Activated CD4-positive, alpha-beta T cell treated with anti-CD3 and anti-CD28 coated beads, Interleukin-2, amount 50 U/mL, for 4 hours (primary cell): Measurements from ENCODE around the gene GHITM.
"Not testable (repeated sequence)": the region's sequence is repeated elsewhere in the genome, so short reads cannot be mapped to it uniquely, and the experiment has no call there.

ENCODE experiments used
- DNase-seq, 2 experiments: peaks; one replicate each; pipeline ENCODE4 v3.0.0-alpha.2; 2020

The GHITM gene

DNA sequence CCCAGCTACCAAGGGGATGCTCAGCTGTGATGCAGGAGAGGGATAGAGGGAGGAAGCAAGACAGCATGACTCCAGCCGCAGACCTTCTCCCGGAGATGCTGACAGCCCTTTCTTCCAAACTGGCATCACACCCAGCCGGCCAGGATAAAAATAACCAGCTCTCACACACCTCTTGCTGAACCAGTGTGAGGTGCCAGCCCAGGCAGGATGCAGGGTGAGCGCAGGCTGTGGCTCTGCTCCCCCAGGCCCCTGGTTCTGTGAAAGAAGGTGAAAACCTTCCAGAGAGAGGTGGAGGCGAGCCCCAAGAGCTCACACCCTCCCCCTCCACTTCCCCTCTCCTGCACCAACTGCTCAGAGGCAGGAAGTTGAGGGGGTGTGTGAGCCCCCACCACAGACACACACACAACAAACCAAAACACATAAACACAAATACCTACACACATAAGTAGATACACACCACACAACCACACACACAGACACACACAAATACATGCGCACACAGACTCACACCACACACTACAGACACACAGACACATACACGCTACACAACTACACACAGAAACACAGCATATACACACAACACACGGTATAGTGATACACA, 38.3 kb downstream of the GHITM start:
- DNase-seq = no peak

DNA sequence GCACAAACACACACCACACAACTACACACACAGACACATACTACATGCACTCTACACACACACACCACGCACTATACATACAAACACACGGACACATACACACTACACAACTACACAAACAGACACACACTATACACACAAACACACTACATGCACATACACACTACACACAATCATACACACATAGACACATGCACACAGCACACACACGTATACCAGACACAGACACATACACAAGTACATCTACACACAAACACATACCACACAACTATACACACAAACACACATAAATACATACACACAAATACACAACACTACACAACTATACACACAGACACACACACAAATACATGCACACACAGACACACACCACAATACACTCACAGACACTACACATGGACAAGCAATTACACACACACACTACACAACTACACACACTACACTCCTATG, 38.9 kb downstream of the GHITM start:
- DNase-seq = no peak

DNA sequence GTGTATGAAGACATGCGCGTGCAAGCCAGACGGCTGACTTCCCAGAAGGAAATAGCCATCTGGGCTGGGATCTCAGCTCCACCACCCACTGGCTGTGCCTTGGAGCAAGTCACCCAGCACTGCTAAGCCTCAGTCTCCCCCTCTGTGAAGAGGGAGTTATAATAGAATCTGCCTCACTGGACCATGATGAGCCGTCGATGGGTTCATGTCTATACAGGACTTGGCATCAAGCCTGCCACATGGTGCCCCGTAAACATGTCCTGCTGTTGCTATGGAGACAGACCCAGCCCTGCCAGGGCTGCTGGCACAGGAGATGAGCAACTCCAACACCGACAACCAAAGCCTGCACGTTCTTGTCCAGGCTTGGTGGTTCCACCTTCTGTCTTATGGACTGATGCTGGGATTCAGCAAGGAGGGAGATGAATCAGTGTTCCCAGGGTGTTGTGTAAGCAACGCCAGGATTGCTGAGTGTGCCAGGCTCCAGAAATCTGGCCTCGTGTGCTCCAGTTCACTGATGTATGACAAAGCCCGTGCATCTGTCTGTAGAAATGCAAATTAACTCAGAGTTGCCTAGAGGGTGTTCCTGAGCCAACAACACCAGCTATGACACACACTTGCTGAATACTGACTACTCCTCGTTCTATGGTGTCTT, 39.9 kb downstream of the GHITM start:
- DNase-seq = no peak

DNA sequence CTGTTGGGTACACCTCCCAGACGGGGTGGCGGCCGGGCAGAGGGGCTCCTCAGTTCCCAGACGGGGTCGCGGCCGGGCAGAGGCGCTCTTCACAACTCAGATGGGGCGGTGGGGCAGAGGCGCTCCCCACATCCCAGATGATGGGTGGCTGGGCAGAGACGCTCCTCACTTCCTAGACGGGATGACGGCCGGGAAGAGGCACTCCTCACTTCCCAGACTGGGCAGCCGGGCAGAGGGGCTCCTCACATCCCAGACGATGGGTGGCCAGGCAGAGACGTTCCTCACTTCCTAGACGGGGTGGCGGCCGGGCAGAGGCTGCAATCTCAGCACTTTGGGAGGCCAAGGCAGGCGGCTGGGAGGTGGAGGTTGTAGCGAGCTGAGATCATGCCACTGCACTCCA, 41.1 kb downstream of the GHITM start:
- not testable (repeated sequence) for DNase-seq

DNA sequence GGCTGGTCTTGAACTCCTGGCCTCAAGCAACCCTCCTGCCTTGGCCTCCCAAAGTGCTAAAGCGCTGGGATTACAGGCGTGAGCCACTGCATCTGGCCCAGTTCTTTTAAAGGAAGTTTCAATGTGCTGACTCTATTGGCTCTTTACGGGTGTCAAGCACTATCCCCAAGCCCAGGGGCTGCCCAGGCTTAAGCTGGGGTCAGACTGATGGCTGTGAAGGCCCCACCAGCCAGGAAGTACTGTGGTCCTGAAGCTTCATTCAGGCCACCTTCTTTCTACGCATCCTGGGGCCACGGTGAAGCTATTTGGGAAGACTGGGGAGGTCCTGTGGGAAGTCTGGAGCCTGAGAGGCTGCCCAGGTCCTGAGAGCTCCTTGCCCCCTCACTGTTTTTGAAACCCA, 42.3 kb downstream of the GHITM start:
- no peak for DNase-seq

DNA sequence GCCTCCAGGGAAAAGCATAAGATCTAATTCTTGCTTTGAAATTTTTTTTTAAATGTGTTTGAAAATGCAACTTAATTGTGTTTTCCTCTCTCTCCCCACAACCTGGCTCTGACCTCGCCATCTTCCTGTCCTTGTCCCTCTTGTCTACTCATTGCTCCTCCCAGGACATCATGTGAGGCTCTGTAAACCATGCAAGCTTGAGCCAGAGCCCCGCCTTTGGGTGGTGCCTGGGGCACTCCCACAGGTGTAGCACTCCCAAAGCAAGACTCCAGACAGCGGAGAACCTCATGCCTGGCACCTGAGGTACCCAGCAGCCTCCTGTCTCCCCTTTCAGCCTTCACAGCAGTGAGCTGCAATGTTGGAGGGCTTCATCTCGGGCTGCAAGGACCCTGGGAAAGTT, 45.2 kb downstream of the GHITM start:
- no peak for DNase-seq

DNA sequence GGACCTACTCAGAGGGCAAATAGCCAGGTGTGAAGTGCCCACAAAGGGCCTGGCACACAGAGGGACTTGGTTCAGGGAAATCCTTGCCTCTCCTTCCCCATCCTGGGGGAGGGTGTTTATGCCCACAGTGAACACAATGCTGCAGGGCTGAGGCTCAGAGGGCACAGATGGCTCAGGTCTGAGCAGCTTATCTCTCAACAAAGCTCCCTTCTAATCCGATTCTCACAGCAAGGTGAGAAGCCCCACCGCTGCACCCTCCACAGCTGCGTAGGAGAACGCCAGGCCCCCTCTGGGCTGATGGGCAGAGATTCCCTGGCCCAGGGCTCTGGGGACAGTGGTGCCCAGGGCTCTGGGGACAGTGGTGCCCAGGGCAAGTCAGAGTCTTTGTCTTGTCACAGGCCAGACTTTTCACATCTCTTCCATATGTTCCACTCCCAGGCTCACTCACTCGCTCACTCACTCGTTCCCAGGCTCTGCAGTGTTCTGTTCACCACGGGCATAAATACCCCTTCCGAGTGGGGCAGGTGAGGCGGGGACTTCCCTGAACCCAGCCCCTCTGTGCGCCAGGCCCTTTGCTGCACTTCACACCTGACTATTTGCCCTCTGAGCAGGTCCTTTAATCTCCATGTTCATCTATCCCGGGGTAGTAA, 46.3 kb downstream of the GHITM start:
- DNase-seq = no peak

DNA sequence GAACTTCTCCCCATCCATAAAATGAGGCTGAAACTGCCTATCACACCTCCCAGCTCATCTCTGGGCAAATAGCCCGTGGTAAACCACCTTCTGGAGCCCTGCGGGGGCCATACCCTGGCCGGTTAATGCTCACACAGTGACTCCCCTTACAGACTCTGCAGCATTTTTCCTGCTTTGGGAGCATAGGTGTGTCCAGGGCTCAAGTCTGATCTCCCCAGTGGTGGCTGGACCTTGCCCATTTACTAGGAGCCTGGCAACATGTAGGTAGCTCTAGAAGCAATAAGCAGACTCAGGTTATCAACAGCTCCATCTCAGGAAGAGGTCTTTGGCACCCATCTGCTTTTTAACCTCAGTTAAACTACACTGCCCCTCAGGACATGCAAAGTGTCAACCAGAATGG, 49.5 kb downstream of the GHITM start:
- DNase-seq = no peak

DNA sequence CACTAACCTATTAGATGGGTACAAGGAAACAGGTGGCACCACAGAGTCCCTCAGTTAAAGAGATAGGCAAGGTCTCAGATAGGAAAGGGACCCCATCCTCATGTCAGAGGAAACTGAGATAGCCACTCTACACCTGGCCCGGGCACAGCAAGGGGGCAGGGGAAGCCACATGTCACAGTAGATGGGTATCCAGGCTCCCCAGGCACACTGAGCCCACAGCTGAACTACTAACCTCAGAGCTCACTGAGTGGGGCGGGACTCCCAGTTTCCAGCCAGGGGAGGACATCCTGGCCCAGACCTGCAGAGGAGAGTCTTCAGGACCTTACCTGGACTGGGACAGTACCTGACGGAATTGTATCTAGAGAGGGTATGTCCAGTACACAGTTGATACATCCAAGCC, 51.3 kb downstream of the GHITM start:
- DNase-seq = no peak

DNA sequence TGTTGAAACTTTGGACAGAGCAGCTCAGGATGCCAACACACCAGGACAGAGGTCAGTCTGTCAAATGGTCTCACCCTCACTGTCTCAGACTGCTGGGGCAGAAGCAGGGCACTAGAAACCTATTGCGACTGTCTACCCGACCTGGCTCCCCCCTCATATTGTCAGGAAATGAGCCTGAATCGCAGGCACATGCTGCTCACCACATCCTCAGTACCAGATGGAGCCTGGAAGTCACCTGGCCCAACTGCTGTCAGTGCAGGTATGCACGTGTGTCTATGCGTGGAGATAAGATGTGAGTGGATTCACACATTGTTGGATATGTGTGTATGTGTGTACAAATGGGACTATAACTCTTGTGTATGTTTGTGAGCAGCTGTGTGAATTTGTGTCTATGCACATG, 51.8 kb downstream of the GHITM start:
- no peak for DNase-seq

DNA sequence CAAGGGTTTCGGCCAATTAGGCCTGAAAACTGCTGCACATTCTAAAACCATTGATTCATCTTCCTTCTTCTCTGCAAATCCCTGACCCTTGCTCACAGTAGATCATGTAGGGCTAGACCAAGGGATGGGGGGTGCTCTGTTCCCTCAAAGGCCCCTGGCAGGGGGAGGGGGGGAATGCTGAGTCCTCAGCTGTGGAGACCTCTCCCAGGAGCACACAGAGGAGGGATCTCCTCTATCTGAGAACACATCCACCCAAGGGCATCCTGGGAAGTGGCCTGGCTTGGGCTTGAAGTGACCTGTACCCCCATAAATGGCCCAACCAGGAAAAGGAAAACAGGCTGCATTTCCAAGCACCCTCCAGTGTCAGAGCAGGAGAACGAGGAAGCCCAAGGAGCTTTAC, 54.0 kb downstream of the GHITM start:
- no peak for DNase-seq

DNA sequence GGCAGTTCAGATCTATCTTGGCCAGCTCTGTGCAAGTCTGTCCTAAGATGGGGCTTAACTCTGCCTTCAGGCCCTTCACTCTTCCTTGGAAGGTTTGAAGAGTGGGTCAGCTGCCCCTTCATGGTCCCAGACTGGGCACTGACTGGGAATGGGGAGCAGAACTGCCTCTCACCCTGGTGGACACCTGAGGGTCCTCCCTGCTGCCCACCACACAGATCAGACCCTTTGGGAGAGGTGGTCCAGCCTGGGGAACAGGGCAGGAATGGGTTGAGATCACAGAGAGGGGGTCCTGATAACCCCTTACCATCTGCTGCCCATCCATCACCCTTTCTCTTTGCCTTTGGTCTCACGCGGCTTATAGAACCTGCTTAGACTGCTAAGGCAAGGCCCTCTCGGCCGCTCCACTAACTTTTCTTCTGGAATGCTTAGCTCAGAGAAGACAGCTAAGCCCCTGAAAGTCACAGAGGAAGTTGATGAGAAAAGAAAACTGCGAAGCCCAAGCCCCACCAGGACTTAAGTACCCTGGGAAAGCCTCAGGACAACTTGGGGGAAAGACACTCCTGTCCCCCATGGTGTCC, 54.6 kb downstream of the GHITM start:
- no peak for DNase-seq

DNA sequence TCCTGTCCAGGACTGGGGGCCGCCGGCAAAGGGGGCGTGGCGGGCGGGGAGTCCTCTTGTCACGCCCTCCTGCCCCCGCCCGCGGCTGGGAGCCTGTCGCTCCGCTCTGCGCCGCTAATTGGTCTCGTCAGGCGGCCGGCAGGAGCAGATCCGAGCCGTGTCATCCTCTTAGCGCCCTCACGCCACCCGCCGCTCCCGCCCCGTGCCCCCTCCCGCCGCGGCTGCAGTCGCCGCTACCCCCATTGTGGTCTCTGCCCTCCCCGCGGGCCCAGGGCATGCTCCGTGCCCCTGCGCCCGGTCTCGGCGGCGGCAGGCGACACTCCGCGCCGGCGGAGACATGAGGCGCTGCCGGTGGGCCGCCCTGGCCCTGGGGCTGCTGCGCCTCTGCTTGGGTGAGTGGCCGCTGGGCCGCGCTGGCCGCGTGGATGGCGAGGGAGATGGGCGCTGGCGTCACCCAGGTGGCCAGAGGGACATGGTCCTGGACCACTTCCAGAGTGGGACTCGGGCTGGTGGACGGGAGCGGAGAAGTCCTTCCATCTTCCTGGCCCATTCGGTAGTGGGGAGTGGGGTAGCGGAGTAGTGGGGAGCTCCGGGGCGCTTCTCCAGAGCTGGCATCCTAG, 55.2 kb downstream of the GHITM start, which contains the start of gene CDHR1:
CDHR1 (plus strand) TSS at position 114 of the 620 bp plus-strand sequence; CDS start at position 338, 224 bp downstream.
- no peak for DNase-seq

DNA sequence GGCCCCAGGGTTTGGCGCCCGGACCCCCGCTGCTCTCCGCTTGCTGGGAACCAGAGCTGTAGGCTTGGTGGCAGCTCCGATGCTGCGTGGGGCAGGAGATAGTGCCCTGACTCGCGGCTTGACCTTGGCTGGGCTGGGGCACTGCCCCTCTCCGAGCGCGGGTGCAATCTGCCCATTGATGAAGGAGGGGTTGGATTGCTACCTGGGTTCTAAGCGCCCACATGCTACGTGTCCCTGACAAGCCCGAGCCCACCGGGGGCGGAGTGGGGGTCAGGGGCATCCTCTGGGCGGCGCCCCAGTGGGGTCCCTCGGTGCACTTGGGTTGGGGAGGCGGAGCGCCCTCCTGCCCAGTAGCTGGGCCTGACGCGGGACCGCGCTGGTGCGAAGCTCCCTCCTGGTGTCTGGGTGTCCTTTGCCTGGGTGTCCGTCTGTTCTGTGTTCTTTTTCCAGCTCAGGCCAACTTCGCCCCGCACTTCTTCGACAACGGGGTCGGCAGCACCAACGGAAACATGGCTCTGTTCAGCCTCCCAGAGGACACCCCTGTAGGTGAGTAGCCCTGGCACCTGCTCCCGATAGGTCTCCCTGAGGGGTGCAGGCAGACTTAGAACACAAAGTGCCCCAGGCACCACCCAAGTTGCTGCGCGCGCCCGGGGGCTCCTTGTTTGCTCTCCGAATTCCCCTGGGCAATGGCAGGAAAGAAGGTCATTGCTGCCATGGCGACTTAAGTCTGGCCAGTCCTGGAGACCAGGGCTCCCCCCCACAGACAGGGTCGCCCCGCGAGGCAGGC, 55.9 kb downstream of the GHITM start:
- no peak for DNase-seq

DNA sequence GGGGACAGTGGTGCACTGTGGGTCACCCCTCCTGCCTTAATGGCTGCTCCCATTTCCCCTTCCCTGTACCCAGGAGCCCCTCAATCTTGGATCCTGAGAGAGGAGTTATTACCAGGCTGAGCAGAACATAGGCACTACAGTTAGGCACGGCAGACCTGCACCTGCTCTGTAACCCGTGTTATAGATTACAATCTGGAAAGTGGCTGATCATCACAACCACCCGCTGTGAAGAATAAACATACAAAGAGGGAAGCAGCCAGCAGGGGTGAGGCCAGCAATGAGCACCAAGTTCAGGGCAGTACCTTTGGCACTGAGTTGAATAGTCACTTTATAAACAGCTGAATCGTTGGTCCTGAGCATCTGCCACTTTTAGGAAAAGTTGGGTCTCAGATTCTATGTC, 56.8 kb downstream of the GHITM start:
- DNase-seq = no peak

DNA sequence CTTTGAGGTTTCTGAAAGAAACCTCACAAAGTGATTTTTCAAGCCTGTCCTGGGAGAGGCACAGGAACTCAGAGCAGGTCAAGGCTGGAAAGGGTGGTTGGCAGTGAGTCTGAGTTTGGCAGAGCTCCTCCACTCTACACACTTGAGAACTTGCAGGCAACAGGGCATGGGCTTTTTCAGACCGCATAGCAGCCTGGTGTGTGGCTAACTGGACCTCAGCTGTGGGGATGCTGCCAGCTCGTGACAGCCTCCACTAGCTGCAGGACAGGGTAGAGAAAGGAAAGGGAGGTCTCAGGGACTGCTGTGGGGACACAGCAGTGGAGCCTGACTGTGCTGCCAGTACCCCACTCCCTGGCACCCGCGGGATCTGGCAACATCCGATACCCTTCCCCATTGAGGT, 57.6 kb downstream of the GHITM start:
- no peak for DNase-seq

DNA sequence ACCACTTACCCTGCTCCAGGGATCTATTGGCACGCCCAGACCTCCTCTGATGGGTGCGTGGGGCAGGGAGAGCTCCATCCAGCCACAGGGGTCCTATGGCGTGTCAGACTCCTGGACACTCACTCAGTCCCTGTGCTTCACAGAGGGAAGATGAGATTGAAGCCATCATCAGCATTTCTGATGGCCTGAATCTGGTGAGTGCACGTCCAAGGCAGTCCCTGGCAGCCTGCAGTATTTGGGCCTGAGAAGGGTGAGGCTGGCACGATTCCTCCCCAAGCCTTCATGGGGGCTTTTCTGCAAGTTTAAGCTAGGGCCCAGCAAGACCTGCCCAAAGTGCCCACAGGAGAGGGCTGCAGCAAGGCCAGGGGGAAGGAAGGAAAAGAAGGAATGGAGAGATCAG, 58.3 kb downstream of the GHITM start:
- no peak for DNase-seq

DNA sequence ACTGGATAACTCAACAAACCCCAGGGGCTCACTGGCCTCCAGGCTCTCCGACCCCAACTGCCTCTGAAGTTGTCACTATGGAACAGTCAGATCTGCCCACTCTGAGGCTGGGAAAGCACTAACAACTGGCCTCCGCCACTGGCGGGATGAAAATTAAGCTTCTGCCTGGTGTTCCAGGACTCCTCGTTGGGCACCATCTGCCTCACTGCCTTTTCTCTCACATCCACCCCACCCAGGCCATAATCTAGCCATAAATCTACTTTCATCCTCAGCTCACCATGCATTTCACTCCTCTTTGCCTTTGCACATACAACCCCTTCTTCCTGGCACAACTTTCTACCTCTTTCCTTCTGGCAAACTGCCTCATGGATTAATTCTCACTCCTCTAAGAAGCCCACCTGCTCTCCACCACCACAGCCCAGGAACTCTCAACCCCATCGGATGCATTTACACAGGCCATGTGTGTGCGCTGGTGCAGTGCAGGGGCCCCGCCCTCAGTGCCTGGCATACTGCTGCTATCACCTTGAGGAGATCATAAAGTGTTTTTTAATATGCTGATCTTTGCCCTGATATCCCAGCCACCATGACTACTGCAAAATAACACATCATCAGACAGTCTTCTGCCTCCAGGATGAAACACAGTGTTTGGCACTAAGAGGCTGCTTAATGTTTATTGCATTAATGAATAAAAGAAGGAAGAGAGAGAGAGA, 59.1 kb downstream of the GHITM start:
- DNase-seq = no peak

DNA sequence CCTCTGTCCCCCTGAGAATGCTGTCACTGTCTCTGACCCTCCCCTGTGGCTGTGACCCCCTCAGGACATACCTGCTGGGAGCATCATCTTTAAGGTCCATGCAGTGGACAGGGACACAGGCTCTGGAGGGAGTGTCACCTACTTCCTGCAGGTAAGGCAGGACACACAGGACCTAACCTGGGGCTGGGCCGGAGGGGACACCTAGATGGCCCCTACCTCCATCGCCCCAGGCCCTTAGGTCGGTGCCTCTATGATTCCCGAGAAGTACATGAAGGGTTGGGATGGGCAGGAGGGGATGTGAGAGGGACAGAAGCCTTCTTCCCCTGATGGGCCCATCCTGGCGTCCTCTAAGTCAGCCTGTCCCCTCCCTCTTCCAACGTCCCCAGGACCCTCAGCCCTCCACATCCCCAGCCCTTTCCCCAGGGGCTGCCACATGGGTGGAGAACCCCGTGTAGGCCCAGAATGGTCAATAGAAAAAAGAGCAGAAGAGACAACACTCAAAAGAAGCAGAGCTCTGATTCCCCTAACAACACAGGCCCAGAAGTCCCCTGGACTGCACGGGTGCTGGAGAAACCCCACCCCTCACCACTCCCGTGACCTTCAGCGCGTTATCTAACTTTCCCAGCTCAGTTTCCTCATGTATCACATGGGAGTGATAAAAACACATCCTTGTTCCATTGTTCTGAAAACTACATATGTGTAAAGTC, 61.4 kb downstream of the GHITM start:
- DNase-seq = no peak

DNA sequence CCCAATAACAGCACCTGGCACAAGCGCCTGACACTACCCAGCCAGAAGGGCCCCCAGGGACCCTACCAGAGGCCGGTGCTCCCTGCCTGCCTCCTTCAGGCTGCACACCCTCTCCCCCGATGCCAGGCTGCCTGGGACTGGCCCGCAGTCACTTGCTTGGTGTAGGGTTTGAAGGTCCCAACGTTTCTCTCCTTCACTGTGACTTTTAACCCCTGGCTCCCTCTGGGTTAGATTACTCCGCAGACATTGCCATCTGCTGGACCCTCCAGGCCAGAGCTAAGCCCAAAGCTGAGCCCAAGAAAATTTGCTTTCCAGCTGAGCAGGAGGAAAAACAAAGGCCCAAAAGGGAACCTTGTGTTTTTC, 61.9 kb downstream of the GHITM start:
- DNase-seq = no peak

DNA sequence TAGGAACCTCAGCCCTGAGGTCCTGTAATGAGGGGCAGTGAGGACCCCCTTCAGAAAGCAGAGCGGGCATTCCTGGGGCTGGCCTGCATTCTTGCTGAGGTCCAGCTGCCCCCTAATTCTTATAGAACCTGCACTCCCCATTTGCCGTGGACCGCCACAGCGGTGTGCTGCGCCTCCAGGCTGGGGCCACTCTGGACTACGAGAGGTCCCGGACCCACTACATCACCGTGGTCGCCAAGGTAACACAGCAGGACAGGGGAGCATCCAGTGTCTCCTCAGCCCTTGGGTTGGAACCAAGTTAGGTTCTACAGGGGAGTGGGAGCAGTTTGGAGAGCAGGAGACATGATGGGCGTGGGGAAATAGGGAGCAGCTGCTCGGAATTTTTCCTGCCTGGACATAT, 62.4 kb downstream of the GHITM start:
- DNase-seq = no peak

DNA sequence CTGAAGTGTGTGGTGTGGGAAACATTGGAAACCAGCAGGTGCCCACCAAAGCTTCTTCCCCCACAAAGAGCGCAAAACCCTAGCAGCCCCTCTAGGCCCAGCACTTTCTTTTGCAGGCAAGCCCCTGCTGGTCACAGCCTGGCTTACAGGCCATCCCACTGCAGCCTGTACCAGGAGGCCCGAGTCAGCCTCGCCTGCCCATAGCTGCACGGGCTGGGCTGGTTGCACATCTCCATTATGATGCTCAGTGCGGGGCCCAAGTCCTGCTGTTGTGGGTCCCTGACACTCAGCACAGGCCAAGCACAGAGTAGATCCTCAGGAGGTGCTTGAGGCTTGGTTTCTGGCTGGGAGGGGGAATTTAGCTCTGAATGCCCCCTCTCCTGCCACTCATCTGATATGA, 63.0 kb downstream of the GHITM start:
- no peak for DNase-seq
